Gastroesophageal sphincter (tissue), 4 donors: ENCODE measurements around the gene ZBTB7A. TPM values are rescaled to one million over a fixed set of nuclear protein-coding genes. Genes with fewer than 3 reads are reported as not detected.

Source experiments
- ATAC-seq: fragments of 150-250 bp; one replicate; pipeline ENCODE4 v1.9.1; 2016; ENCODE audit warnings: mild to moderate bottlenecking, moderate library complexity
- H3K27ac ChIP-seq, 4 donors: fragments of 200-600 bp; sonication (generic) in 3 of 4; 1 replicate in 3 of 4; 2 replicates in 1 of 4; pipeline ENCODE4 v1.5.1; 2016 to 2019
- H3K27me3 ChIP-seq: fragments of 200-600 bp; sonication (generic); one replicate; pipeline ENCODE4 v1.5.1; 2019
- H3K36me3 ChIP-seq, 2 donors: fragments of 200-600 bp; sonication (generic); one replicate each; pipeline ENCODE4 v1.5.1; 2019; ENCODE audit warnings: control low read depth in 1 of 2
- H3K4me1 ChIP-seq, 3 donors: fragments of 200-600 bp; sonication (generic); 1 replicate in 2 of 3; 2 replicates in 1 of 3; pipeline ENCODE4 v1.5.1; 2016 to 2019; ENCODE audit warnings: control low read depth in 2 of 3
- H3K4me3 ChIP-seq, 2 donors: fragments of 200-600 bp; sonication (generic); one replicate each; pipeline ENCODE4 v1.5.1; 2019; ENCODE audit warnings: mild to moderate bottlenecking in 1 of 2, moderate library complexity in 1 of 2
- H3K9me3 ChIP-seq, 3 donors: fragments of 200-600 bp; sonication (generic); one replicate each; pipeline ENCODE4 v1.5.1; 2017 to 2019; ENCODE audit warnings: control low read depth in 2 of 3
- CTCF ChIP-seq, 4 experiments: fragments of 200-600 bp in 2 of 4; fragments of 450-650 bp in 2 of 4; sonication (generic) in 1 of 4; IDR thresholded peaks; one replicate each; pipeline ENCODE4 v1.5.1; 2017 to 2019; ENCODE audit warnings: antibody characterized with exemption in 4 of 4, mild to moderate bottlenecking in 2 of 4, moderate library complexity in 2 of 4
- EP300 ChIP-seq: sonication (generic); formaldehyde crosslinking; IDR thresholded peaks from one replicate; pipeline ENCODE4 v1.6.1; 2017; ENCODE audit warnings: antibody characterized with exemption, mild to moderate bottlenecking
- POLR2A ChIP-seq, 2 donors: fragments of 450-650 bp; IDR thresholded peaks; one replicate each; pipeline ENCODE4 v1.6.1; 2017; ENCODE audit warnings: antibody characterized with exemption in 2 of 2, mild to moderate bottlenecking in 2 of 2, moderate library complexity in 1 of 2
- POLR2AphosphoS5 ChIP-seq: sonication (generic); formaldehyde crosslinking; IDR thresholded peaks from one replicate; pipeline ENCODE4 v1.6.1; 2017; ENCODE audit warnings: antibody characterized with exemption
- WGBS, 2 donors: methylation state at CpG; one replicate each; pipeline ENCODE4 v1.1.5; 2018; ENCODE audit warnings: low coverage in 1 of 2; 5-methylcytosine and 5-hydroxymethylcytosine counted together
- total RNA-seq, 4 donors: library from RNA; depleted of rRNA; stranded (reverse); fragments of >200 nt; gene quantifications; one replicate each; pipeline ENCODE4 v1.1.0, GENCODE V29; 2016

ZBTB7A gene
- total RNA-seq, 4 donors from 2014 or later = 65.6 to 122 (median 82.4) TPM

- peaks cover 0 to 76% of the 10 kb centered on the region in 2 donors for H3K36me3 ChIP-seq
- H3K27ac ChIP-seq = peak overlapping the region in 2 of 4 donors; percentile 56 to 59
- no peaks in the 10 kb centered on the region for H3K27me3 ChIP-seq
- no peak for TF ChIP-seq POLR2AphosphoS5
- no peak for TF ChIP-seq CTCF (IDR thresholded peaks at IDR 0.05)
- TF ChIP-seq POLR2A (IDR thresholded peaks at IDR 0.05) = no peak
- no peak for TF ChIP-seq EP300
- no peak overlapping the region for H3K4me3 ChIP-seq
- H3K9me3 ChIP-seq = no peaks in the 10 kb centered on the region
- WGBS, 2 donors = 79 to 83% methylated on average over 11 to 19 of the region's 32 CpGs
- peaks cover 0 to 75% (median 10%) of the 10 kb centered on the region in 3 donors for H3K4me1 ChIP-seq
- no peak for ATAC-seq
These were observed 20.9 kb downstream of the ZBTB7A start for GRCh38 chr19:4045597-4046361.

GRCh38 chr19:4044990-4045465 lies 21.7 kb downstream of the ZBTB7A start:
- peak overlapping the region in 3 of 4 donors; percentile 1 to 59 (median 56) for H3K27ac ChIP-seq
- no peak for ATAC-seq
- 40 to 63% methylated on average over 4 to 7 of the region's 21 CpGs for WGBS, 2 donors
- H3K4me1 ChIP-seq = peaks cover 0 to 68% (median 10%) of the 10 kb centered on the region in 3 donors
- H3K9me3 ChIP-seq = no peaks in the 10 kb centered on the region
- H3K4me3 ChIP-seq = no peak overlapping the region
- H3K27me3 ChIP-seq = no peaks in the 10 kb centered on the region
- peaks cover 0 to 69% of the 10 kb centered on the region in 2 donors for H3K36me3 ChIP-seq
- no peak for TF ChIP-seq POLR2AphosphoS5
- TF ChIP-seq POLR2A (IDR thresholded peaks at IDR 0.05) = no peak
- no peak for TF ChIP-seq EP300
- no peak for TF ChIP-seq CTCF (IDR thresholded peaks at IDR 0.05)

- 66 to 75% methylated on average over 6 to 19 of the region's 31 CpGs for WGBS, 2 donors
- Histone ChIP-seq H3K4me1 (peaks cover 0 to 60% (median 3%) of the 10 kb centered on the region in 3 donors), H3K27ac (peak overlapping the region in 1 of 4 donors; percentile 59), H3K9me3 (no peaks in the 10 kb centered on the region), H3K4me3 (no peak overlapping the region), H3K36me3 (peaks cover 0 to 61% of the 10 kb centered on the region in 2 donors), H3K27me3 (no peaks in the 10 kb centered on the region)
- TF ChIP-seq POLR2AphosphoS5 = no peak
- TF ChIP-seq EP300 = no peak
- TF ChIP-seq CTCF (IDR thresholded peaks at IDR 0.05) = no peak
- no peak for TF ChIP-seq POLR2A (IDR thresholded peaks at IDR 0.05)
- ATAC-seq = no peak
These were observed 22.6 kb downstream of the ZBTB7A start for GRCh38 chr19:4043966-4044715.

DNA sequence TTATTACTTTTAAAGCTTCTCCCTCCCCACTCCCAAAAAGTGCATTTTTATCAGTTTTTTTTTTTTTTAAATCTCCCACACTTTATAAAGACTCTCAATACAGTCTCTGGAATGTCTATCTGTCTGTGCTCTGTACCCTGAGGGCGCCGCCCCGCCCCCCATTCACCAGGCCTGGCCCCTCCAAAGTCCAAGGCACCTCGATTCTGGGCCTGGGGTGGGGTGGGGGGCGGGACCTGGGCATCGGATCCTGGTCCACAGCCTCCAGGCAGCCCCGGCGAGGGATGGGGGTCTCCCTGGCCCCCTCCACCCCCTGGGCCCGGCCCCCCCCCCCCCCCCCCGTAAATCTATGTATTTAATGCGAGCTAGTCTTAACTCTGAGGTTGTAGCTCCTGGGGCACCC lies 23.3 kb downstream of the ZBTB7A start:
- Histone ChIP-seq H3K36me3 (peaks cover 0 to 64% of the 10 kb centered on the region in 2 donors), H3K27ac (peak overlapping the region in 2 of 4 donors; percentile 11 to 59), H3K9me3 (no peaks in the 10 kb centered on the region), H3K4me3 (no peak overlapping the region), H3K4me1 (peaks cover 0 to 52% (median 2%) of the 10 kb centered on the region in 3 donors), H3K27me3 (no peaks in the 10 kb centered on the region)
- no peak for ATAC-seq
- 20% methylated on average over 1 of the region's 11 CpGs; no CpG with 5 or more reads in 1 of the 2 donors for WGBS, 2 donors
- TF ChIP-seq POLR2AphosphoS5 = no peak
- TF ChIP-seq CTCF (IDR thresholded peaks at IDR 0.05) = no peak
- TF ChIP-seq POLR2A (IDR thresholded peaks at IDR 0.05) = no peak
- TF ChIP-seq EP300 = no peak
